NCI-H446 (cell line): ENCODE measurements around the gene PGAP2.
"Not testable (repeated sequence)": the region's sequence is repeated elsewhere in the genome, so short reads cannot be mapped to it uniquely, and the experiment has no call there.

Experiments used
- DNase-seq, 2 experiments: peaks; one replicate each; lab custom pipeline; 2025; lab: John Stamatoyannopoulos, UW

The PGAP2 gene

DNA sequence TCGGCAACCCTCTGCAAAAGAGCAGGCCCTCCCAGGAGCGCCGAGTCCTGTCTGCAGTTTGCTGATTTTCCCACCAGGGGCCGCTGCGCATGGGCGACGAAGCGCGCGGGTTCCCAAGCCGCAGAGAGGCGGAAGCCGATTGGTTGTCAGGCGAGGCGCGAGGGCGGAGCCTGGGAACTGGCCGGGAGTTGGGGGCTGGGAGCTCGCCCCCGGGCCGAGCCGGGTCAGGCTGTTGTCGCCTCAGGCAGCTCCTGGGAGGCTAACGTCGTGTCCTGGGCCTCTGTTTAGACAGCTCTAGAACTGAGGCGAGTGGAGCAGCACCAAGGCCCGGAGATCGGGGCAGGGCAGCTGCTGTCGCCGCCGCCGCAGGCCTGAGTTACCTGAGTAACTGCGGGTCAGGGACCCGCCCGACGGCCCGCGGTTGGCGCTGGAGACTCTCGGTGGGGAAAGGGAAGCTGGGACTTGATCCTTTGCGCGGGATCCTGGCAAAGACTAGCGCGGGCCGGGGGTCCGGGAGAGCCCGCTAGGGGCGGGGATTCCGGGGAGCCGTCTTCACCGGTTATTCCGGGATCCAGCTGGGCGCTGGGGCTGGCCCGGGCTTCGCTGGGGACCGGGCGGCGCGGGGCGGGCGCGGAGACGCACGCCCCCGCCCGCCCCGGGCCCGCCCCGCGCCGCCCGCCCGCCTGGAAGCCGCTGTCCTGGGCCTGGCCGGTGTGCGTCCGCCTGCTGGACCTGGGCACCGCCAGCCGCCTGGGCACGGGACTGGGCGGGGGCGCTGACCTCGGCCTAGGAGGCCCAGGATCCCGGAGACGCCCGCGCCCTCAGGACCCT lies 46.8 kb downstream of the PGAP2 start, which contains the start of gene STIM1:
TSS of gene STIM1 (plus strand) at position 688 of the 831 bp plus-strand sequence. CDS start 607 bp downstream, outside the sequence.
- peak; percentile 93 to 97 for DNase-seq

DNA sequence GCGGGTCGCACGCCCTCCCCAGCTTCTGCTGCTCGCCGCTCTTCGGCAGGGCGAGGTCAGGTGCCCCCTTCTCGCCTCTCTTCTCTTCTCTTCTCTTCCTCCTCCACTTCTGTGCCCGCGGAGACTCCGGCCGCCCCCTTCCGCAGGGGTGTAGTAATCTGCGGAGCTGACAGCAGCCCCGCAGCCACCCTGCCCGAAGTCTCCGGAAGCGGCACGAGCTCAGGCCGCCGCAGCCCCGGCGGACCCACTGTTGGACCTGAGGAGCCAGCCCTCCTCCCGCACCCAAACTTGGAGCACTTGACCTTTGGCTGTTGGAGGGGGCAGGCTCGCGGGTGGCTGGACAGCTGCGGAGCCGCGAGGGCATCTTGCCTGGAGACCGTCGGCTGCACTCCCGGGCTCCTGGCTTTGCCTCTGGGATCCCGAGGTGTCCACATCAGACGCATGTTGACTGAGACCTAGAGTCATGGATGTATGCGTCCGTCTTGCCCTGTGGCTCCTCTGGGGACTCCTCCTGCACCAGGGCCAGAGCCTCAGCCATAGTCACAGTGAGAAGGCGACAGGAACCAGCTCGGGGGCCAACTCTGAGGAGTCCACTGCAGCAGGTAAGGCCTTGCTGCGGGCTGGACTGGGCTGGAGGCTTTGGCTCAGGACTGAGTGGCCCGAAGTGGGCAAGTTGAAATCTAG lies 47.6 kb downstream of the PGAP2 start:
- DNase-seq, result peak in 1 of 2 experiments; percentile 18

DNA sequence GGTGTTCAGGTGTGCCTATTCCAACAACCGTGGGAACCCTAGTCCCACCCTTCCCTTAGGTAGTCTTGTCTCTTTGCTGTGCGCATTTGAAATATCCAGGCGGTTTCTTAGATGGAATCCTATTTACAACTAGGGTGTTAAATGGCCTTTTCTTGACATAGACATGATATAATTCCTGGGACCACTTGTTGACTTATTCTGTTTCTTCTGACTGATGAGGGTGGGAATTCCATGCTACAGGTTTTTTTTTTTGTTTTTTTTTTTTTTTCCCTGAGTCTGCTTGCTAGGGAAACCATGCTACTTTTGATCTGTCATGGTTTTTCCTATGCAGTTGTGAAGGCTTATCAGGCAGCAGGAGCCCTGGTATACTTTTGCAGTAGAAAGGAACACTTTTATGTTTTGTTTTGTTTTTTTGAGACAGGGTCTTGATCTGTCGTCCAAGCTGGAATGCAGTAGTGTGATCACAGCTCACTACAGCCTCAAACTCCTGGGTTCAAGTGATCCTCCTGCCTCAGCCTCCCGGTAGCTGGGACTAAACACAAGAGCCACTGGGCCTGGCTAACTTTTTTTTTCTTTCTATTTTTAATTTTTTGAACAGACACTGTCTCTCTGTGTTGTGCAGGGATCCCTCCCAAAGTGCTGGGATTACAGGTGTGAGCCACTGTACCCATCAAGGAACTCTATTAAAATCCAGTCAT lies 48.6 kb downstream of the PGAP2 start:
- no peak for DNase-seq

DNA sequence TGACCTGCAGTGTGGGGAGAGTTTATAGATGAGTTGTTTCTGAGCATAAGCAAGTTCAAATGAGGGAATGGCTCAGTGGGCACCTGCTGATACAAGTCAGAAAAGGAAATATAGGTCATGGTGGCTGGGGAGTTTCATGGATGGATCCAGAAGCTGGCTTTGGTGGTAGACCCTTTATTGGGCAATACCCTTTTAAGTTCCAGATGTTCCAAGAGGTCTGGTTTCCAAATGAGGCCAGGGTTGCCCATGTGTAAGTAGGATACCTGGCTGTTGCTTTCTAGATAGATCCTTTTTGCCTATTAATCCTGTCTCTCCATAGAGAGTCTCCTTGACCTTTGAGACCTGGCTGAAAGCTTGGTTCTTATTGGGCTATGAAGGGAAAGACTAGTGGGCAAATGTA lies 49.3 kb downstream of the PGAP2 start:
- no peak for DNase-seq

DNA sequence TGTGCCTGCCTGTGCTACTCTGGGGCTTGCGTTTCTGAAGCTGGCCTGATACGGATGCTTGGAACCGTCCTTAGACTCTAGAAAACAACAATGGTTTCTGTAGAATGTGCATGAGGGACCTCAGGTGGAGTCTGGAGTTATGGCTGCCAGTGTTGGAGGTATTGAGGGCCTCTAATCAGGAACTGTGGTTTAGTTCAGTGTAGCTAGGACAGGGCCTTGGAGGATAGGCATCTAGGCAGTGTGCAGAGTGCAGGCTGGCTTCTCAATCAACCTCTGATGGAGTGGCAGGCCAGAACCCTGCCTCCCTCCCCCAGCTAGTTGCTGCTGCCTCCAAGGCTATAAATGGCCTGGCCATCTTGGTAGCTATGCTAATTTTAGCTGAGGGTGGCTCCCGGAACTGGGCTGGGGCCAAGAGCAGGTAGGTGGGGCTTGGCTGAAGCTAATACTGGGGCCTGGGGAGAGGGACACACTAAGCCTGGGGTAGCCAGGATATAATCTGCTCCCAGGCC lies 51.1 kb downstream of the PGAP2 start:
- peak in 1 of 2 experiments; percentile 52 for DNase-seq

DNA sequence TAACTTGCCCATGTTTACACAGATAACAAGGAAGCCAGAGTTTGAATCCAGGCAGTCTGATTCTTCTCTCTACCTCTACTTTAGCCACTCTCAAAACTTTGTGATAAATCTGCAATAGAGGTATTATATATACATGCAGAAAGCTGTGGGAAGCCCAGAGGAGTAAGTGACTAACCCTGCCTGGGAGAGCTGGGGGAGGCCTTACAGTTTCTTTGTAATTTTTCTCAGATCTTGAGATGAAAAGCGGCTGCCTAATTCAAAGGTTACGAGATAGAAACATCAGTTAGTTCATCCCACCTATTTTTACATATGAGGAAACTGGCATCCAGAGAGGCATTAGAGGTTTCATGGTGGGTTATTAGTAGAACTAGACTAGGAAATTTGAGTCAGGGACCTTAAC lies 52.0 kb downstream of the PGAP2 start:
- DNase-seq, result no peak

DNA sequence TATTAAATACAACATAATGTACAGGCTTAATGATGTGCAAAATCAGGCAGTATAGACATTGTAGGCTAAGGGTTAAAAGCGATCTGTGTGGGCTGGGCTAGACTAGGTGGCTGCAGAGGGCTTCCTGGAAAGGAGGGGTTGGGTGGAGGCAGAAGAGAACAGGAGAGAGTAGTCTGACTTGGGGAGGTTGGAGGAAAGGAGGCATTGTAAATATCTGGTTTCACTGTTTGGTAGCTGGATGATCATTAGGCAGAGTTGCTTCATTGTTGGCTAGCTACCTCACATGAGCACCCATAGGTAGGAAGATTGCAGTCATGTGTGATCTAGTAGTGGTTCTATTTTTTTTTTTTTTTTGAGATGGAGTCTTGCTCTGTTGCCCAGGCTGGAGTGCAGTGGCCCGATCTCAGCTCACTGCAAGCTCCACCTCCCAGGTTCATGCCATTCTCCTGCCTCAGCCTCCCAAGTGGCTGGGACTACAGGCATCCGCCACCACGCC lies 52.6 kb downstream of the PGAP2 start:
- not testable (repeated sequence) for DNase-seq

DNA sequence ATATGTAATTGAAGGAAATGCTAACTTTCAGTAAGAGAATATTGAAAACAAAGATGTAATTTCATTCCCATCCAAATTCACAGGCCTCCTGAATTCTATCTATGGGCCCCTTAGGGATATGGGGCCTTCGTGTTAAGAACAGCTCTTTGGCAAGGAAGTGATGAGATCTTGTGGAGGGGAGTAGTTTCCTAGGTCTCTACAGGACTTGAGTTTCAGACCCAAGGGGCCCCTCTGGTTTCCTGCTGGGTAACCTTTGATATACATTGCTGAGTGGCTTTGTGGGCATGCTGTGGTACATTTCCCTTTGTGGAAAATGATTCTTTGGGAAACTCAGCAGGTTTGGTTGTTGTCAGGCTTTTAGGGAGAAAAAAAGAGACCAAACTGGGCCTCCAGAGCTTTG lies 53.3 kb downstream of the PGAP2 start:
- DNase-seq, result no peak

DNA sequence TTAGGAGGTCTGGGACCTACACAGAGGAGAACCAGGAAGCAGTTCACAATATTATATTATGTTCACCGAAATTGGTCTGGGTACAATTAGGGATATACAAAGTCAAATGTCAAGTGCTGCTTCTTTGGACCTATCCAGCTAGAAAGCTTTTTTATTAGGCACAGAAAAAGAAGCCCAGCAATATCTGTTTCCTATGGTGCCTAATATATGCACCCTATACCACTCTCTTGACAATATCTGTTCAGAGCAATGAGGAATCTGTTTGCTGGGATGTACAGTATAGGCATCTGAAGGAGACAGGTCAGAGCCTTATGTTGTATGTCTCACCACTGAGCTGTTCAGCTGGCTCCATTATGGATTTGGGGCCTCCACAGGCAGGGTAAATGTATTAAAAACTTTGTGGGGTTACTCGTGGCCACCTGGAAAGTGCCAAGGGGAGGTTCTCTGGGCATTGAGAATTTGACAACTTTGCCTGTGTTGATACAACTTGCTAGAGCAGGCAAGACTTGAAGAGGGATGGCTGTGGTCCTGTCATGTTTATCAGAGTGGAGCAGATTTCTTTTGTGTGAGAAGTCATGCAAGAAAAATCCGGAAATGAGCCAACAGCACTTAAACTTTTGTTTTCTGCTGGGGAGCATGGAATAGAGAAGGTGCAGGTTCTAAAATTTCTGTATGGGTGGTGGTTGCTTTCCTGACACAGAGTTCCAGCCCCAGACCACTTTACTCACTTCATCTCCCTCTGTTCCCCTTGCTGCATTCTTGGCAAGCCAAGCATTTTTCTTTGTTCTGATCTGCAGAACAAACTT lies 57.2 kb downstream of the PGAP2 start:
- DNase-seq, result no peak

DNA sequence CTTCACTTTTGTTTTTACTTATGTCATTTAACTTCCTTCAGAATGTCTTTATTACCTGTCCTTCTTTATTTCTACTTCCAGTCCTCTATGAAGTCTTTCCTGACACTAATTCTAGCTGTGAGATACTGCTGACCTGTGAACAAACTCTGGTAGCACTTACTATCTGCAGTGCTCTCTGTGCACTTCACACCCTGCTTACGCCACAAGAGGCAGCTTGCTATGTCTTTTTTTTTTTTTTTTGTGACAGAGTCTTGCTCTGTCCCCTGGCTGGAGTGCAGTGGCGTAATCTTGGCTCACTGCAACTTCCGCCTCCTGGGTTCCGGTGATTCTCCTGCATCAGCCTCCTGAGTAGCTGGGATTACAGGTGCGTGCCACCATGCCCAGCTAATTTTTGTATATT lies 57.8 kb downstream of the PGAP2 start:
- no peak for DNase-seq

DNA sequence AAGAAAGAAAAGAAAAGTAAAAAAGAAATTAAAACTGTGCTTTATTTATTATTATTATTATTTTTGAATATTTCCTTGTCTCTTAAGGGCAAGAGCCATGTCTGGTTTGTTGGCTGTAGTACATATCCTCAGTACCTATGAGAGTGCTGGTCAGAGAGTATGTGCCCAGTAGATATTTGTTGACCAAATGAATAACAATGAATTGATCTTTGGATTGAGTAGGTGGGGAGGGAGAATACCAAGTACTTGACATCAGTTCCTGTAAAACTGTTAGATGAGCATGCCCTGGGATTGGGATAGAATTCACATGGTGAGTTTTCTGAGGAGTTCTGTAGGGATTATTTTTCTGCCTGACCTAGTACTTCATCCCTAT lies 58.5 kb downstream of the PGAP2 start:
- no peak for DNase-seq

DNA sequence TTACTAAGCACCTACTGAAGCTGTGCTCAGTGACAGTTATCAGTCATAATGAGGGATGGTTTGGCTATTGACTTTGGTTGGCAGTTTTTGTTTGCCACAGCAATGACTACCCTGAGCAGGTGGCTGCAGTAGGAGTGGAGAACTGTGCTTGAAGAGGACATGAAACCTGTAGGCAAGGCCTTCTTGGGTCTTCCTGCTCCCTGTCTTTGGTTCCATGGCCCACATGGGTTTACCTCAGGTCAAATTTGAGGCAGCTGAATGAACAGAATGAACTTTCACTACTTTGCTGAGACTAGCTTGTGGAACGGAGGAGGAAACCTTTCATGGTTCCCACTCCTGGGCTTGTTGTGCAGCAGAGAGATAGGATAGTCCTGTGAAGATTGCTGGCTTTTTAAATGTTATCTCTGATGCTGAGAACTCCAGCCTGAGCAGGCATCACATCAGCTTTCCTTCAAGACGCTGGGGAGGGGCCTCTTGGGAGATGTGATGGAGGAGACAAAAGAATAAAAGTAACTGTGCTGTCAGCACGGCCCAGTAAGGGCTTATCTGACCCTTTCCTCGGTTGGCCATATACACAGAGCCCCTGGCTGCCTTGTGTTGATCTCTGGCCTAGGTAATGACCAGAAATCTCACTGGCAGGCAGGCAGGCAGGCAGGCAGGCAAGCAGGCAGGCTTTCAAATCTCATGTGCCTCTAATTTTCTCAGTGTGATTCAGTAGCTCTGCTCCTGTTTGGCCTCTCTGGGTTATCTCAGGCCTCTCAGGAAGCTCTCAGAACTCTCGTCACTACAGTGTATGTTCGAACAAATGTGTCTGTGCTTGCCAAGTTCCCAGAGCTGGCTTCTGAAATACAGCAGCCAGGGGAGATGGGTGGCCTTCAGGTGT lies 59.1 kb downstream of the PGAP2 start:
- DNase-seq, result no peak

DNA sequence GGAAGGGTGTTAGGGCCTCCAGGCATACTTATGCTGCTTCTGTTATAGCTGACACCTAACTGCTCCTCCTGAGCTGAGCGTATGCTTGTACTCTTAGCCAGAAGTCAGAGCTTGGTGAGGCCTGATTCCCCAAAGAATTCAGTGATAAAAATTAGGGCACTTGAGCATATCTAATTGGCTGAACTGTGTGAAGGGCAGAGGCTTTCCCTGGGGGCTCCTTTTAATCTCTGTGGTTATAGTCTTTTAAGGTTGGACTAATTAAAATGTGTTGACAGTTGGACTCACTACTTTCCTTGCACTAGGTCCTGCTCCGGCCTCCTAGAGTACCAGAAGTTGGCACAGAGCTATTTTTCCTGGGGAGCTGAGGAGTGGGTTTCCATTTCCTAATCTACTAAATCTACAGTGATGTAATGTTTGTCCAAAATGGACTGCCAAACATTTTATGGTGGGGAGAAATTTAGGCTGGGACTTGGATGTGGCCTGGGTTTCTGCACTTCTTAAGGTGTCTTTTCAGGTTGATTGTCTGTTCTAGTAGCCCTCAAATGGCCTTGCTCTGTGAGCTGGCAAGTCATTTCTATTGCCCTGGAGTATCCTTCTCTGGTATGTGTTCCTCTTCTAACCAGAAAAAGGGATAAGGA lies 65.5 kb downstream of the PGAP2 start:
- DNase-seq, result no peak
